NT2/D1 (cell line): ENCODE measurements around the gene ABI2.
"Not testable (repeated sequence)": the region's sequence is repeated elsewhere in the genome, so short reads cannot be mapped to it uniquely, and the experiment has no call there.

ENCODE experiments used
- DNase-seq: peaks from one replicate; pipeline ENCODE4 v3.0.0-alpha.2; 2011; ENCODE audit warnings: low read depth, low spot score
- H3K27me3 ChIP-seq: 2 replicates; pipeline ENCODE4 v1.6.0; 2011; ENCODE audit warnings: mild to moderate bottlenecking; ENCODE audit not compliant: insufficient read length, insufficient read depth
- H3K36me3 ChIP-seq: 2 replicates; pipeline ENCODE4 v1.6.1; 2011; ENCODE audit warnings: mild to moderate bottlenecking, low read length, mixed read lengths; ENCODE audit not compliant: insufficient read depth, insufficient read length
- H3K4me1 ChIP-seq: 2 replicates; pipeline ENCODE4 v1.5.1; 2011; ENCODE audit not compliant: insufficient read depth, insufficient read length
- H3K4me3 ChIP-seq: 2 replicates; pipeline ENCODE4 v1.5.1; 2011; ENCODE audit warnings: low read depth; ENCODE audit not compliant: insufficient read length
- H3K9ac ChIP-seq: 2 replicates; pipeline ENCODE4 v1.6.0; 2011; ENCODE audit warnings: low read depth; ENCODE audit not compliant: insufficient read length
- H3K9me3 ChIP-seq: 2 replicates; pipeline ENCODE4 v1.5.1; 2011; ENCODE audit warnings: mild to moderate bottlenecking, low read length; ENCODE audit not compliant: insufficient read depth
- SUZ12 ChIP-seq: IDR thresholded peaks from 2 replicates; pipeline ENCODE4 v1.6.1; 2011; ENCODE audit not compliant: insufficient read length, insufficient read depth; ENCODE audit errors: extremely low read depth
- YY1 ChIP-seq: IDR thresholded peaks from 2 replicates; pipeline ENCODE4 v1.6.1; 2011; ENCODE audit not compliant: insufficient read length, insufficient read depth
- ZNF274 ChIP-seq: IDR thresholded peaks from 2 replicates; pipeline ENCODE4 v1.6.1; 2011; ENCODE audit warnings: mild to moderate bottlenecking, low read depth, low read length

Gene ABI2

DNA sequence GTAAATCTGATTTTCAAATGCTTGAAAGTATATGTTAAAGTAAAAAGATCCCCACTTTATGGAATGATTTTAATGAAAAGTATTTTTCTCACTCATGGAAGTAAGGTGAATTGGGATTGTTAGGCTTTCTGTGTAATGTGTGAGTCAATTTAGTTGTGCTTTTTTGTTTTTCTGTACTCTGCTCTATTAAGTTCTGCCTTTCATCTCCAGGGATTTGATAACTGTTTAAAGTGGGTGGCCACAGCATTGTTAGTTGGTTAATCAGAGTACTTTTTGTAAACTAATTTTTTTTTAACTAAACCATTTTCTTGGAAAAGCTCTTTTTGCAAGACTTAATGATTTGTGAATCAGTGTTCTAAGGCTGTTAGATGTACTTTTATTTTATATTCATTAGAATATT is 76.8 kb downstream of the ABI2 start:
- Histone ChIP-seq H3K9ac (no peak overlapping the region), H3K4me1 (no peaks in the 10 kb centered on the region), H3K9me3 (no peaks in the 10 kb centered on the region), H3K4me3 (no peak overlapping the region), H3K27me3 (no peaks in the 10 kb centered on the region), H3K36me3 (peaks cover 36% of the 10 kb centered on the region)
- DNase-seq: no peak
- TF ChIP-seq YY1 (no peak), SUZ12 (no peak)

DNA sequence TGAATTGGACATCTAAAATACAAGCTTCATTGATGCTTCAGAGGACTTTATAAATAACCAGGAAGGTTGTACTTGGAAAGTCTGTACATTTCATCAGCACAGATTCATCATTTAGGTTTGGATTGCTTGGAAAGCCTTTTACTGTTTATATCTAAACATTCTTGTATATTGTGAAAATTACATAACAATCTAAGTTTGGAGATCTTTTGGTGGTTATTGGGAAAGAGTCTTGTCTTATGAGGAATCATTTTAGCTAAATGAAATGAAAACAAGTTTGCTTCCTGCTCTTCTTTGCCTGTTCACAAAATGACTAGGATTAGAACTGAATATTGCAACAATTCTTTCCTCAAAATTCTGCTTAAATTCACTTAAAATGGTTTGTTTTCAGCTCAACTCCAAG is 79.3 kb downstream of the ABI2 start:
- TF ChIP-seq ZNF274 (no peak), SUZ12 (no peak), YY1 (no peak)
- Histone ChIP-seq H3K4me3 (no peak overlapping the region), H3K4me1 (no peaks in the 10 kb centered on the region), H3K27me3 (no peaks in the 10 kb centered on the region), H3K36me3 (peaks cover 47% of the 10 kb centered on the region), H3K9ac (no peak overlapping the region), H3K9me3 (no peaks in the 10 kb centered on the region)
- no peak for DNase-seq

DNA sequence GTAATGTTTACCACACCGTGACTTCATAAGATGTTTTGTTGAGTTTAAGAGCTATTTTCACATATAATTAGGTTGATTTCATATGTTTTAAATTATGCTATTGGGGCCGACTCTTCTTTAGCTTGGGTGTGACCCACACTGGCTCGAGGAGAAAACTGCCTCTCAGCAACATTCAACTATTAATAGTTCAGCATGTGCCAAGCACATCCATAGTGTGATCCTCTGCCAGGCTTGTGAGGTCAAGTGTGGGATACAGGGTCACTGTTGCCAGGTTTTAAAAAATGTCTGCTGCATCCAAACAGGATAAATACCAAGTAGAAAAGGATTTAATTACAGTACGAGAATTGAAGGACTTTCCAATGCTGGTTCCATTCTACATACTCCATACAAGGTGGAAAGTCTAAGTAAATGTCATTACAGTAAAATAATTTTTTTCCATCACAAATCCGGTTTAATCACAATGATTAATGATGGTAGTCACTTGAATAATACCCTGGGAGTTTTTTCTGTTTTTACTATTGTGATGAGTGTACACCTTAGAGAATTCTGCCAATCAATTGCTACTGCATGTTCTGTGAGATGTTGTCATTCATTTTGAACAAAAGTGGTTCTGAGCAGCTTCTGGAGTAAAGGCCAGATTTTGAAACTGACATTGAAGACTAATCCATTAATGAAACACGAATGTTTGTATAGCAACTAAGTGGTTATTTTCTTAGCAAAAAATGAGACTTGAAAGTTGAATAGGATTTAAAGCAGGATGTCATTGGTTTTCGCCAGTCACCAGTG is 84.5 kb downstream of the ABI2 start:
- Histone ChIP-seq H3K4me3 (no peak overlapping the region), H3K27me3 (no peaks in the 10 kb centered on the region), H3K36me3 (peaks cover 39% of the 10 kb centered on the region), H3K9ac (no peak overlapping the region), H3K4me1 (no peaks in the 10 kb centered on the region), H3K9me3 (no peaks in the 10 kb centered on the region)
- no peak for TF ChIP-seq ZNF274
- TF ChIP-seq YY1: no peak
- no peak for TF ChIP-seq SUZ12
- no peak for DNase-seq

DNA sequence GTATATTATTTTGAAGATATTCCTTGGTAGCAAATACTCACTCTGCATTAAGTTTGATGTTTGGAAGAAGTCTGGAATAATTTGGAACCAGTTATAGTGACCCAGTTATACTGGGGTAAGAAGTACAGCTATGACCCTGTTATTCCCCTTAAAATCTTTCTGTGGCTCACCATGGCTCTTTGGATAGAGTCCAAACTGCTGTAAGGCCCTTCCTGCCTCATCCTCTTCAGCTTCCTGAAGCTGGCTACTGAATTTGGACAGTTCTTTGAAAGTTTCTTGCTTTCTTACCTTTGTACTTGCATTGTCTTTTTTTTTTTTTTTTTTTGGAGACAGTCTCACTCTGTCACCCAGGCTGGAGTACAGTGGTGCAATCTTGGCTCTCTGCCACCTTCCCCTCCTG is 85.6 kb downstream of the ABI2 start:
- no peaks in the 10 kb centered on the region for H3K27me3 ChIP-seq
- no peaks in the 10 kb centered on the region for H3K9me3 ChIP-seq
- DNase-seq: no peak
- H3K9ac ChIP-seq: no peak overlapping the region
- no peak overlapping the region for H3K4me3 ChIP-seq
- no peaks in the 10 kb centered on the region for H3K4me1 ChIP-seq
- H3K36me3 ChIP-seq: peaks cover 46% of the 10 kb centered on the region
- TF ChIP-seq ZNF274 (no peak), SUZ12 (no peak), YY1 (no peak)

DNA sequence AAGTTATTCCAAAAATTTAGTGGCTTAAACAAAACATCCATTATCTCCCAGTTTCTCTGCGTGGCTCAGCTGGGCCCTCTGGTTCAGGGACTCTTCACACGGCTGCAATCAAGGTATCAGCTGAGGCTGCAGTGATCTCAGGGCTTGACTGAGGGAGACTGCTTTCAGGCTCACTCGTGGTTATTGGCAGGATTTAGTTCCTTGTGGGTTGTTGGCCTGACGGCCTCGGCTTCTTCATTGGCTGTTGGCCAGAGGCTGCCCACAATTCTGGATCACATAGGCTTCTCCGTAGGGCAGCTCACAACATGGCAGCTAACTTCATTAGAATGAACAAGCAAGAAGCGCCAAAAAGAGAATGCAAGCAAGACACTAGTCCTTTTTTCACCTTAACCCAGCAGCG is 90.1 kb downstream of the ABI2 start:
- Histone ChIP-seq H3K36me3 (peaks cover 52% of the 10 kb centered on the region), H3K27me3 (no peaks in the 10 kb centered on the region), H3K4me3 (no peak overlapping the region), H3K9ac (no peak overlapping the region), H3K9me3 (no peaks in the 10 kb centered on the region), H3K4me1 (no peaks in the 10 kb centered on the region)
- no peak for DNase-seq
- TF ChIP-seq SUZ12: no peak
- TF ChIP-seq ZNF274: no peak
- no peak for TF ChIP-seq YY1

- no peak for TF ChIP-seq YY1
- TF ChIP-seq SUZ12: no peak
- no peak for TF ChIP-seq ZNF274
- Histone ChIP-seq H3K9me3 (no peaks in the 10 kb centered on the region), H3K9ac (no peak overlapping the region), H3K27me3 (no peaks in the 10 kb centered on the region), H3K4me3 (no peak overlapping the region), H3K36me3 (peaks cover 31% of the 10 kb centered on the region), H3K4me1 (no peaks in the 10 kb centered on the region)
- no peak for DNase-seq
Measured at GRCh38 chr2:203427061-203427460, 98.9 kb downstream of the ABI2 start.

- H3K4me3 ChIP-seq, H3K9ac ChIP-seq, H3K9me3 ChIP-seq, H3K4me1 ChIP-seq, DNase-seq, H3K27me3 ChIP-seq: not testable (repeated sequence)
- H3K36me3 ChIP-seq: peaks cover 21% of the 10 kb centered on the region
Measured at GRCh38 chr2:203429643-203430042, 101.4 kb downstream of the ABI2 start.
